ENCODE data around the gene MMAB. TPM values are rescaled to one million over a fixed set of nuclear protein-coding genes. Genes with fewer than 3 reads are reported as not detected.

MMAB gene
- total RNA-seq, 1 experiment from 2014 or later: 34.9 TPM

- no peak for TF ChIP-seq RAD21 (IDR thresholded peaks at IDR 0.05; ENCODE audit: low read depth)
- TF ChIP-seq POLR2AphosphoS5 (IDR thresholded peaks at IDR 0.05; ENCODE audit: low read depth, low read length): no peak
- TF ChIP-seq ZNF274 (IDR thresholded peaks at IDR 0.05; ENCODE audit: low read depth, low read length): no peak
- TF ChIP-seq EZH2 (IDR thresholded peaks at IDR 0.05): no peak
Measured at GRCh38 chr12:109541413-109541726, 31.9 kb downstream of the MMAB start (continued).

GRCh38 chr12:109540526-109541412 is 32.5 kb downstream of the MMAB start:
- intact Hi-C loops (cut with micrococcal nuclease): no loop called here
- Histone ChIP-seq H3K4me3 (replicated peaks in 1 of 2; ENCODE audit: low read depth in 1 of 2, low read length in 2 of 2) (no peak overlapping the region), H3K4me1 (ENCODE audit: control insufficient read depth in 1 of 2, insufficient read depth in 2 of 2, low read length in 2 of 2) (peaks cover 0 to 24% of the 10 kb centered on the region in 2 experiments; a peak in 2 of 4 replicates), H3K9me2 (ENCODE audit: insufficient read depth) (no peaks in the 10 kb centered on the region), H3K4me2 (ENCODE audit: low read length) (no peak overlapping the region), H3K36me3 (ENCODE audit: control insufficient read depth in 1 of 2, insufficient read depth in 2 of 2, low read length in 2 of 2) (no peaks in the 10 kb centered on the region), H3K27me3 (ENCODE audit: insufficient read depth, low read length) (no peaks in the 10 kb centered on the region), H3K27ac (ENCODE audit: low read depth, low read length) (no peak overlapping the region), H3K9me3 (ENCODE audit: control insufficient read depth in 1 of 2, insufficient read depth in 1 of 2, low read depth in 1 of 2, low read length in 2 of 2) (no peaks in the 10 kb centered on the region), H3K9ac (ENCODE audit: low read length) (no peak overlapping the region), H2AFZ (ENCODE audit: low read depth, low read length, poor library complexity, severe bottlenecking) (no peak overlapping the region), H4K20me1 (ENCODE audit: insufficient read depth) (no peaks in the 10 kb centered on the region), H3K79me2 (ENCODE audit: insufficient read depth, low read length) (no peaks in the 10 kb centered on the region)
- ATAC-seq (no peak), DNase-seq (ENCODE audit: low read depth, low spot score) (no peak)
- no TSS peak for BruUV-seq (replicated peaks)
- ChIA-PET POLR2A (no interaction called here), CTCF (no interaction called here), RAD21 (ENCODE audit: low non-redundant PET in 1 of 2, low total read pairs in 2 of 2, uncharacterized antibody in 2 of 2, unreplicated experiment in 2 of 2) (no interaction called here)
- TF ChIP-seq YY1 (IDR thresholded peaks at IDR 0.05; ENCODE audit: extremely low read depth, insufficient replicate concordance, low read depth, low read length) (no peak), ZBTB33 (IDR thresholded peaks at IDR 0.05; ENCODE audit: extremely low read depth, insufficient replicate concordance, low read length) (no peak), POLR2A (IDR thresholded peaks at IDR 0.05; ENCODE audit: borderline replicate concordance, extremely low read depth, insufficient read depth, insufficient read length) (no peak), CEBPB (IDR thresholded peaks at IDR 0.05; ENCODE audit: low read depth) (no peak)
